ENCODE data around the gene SMDT1. TPM values are rescaled to one million over a fixed set of nuclear protein-coding genes. Genes with fewer than 3 reads are reported as not detected.
"Not testable (repeated sequence)": the region's sequence is repeated elsewhere in the genome, so short reads cannot be mapped to it uniquely, and the experiment has no call there.

Gene SMDT1
- total and polyA plus RNA-seq, 2 experiments from 2014 or later: 3.5 to 77.0 TPM

GRCh38 chr22:42127606-42128005 is 48.1 kb downstream of the SMDT1 start:
- H3K4me2 ChIP-seq (ENCODE audit: unreplicated experiment): no peak overlapping the region
- no peak overlapping the region for H2AFZ ChIP-seq
- H3K9me3 ChIP-seq (ENCODE audit: low read depth): no peaks in the 10 kb centered on the region
- no peaks in the 10 kb centered on the region for H3K4me1 ChIP-seq (ENCODE audit: insufficient read depth)
- no peaks in the 10 kb centered on the region for H3F3A ChIP-seq (ENCODE audit: insufficient read depth)
- H4K20me1 ChIP-seq (ENCODE audit: insufficient read depth): no peaks in the 10 kb centered on the region
- no peaks in the 10 kb centered on the region for H3K36me3 ChIP-seq (ENCODE audit: low read depth)
- H3K27ac ChIP-seq: no peak overlapping the region
- 80 to 86% methylated on average over 16 of the region's 16 CpGs for WGBS, 2 experiments (ENCODE audit: low coverage in 1 of 2, low lambda C conversion rate in 2 of 2, missing lambda C conversion rate in 2 of 2)
- H3K9me2 ChIP-seq (ENCODE audit: insufficient read depth): no peaks in the 10 kb centered on the region
- in situ Hi-C loops (cut with MboI): no loop called here
- H3K4me3 ChIP-seq: no peak overlapping the region
- no peak for DNase-seq
- no peak overlapping the region for H3K9ac ChIP-seq
- H3K79me2 ChIP-seq (ENCODE audit: insufficient read depth): no peaks in the 10 kb centered on the region
- TF ChIP-seq EZH2phosphoT487 (IDR thresholded peaks at IDR 0.05; ENCODE audit: insufficient read depth, low read depth) (no peak), EZH2 (IDR thresholded peaks at IDR 0.05; ENCODE audit: insufficient read depth, poor library complexity, severe bottlenecking) (no peak)
- H3K27me3 ChIP-seq (replicated peaks; ENCODE audit: insufficient read depth): no peaks in the 10 kb centered on the region

- H3K4me1 ChIP-seq (ENCODE audit: insufficient read depth); H3K79me2 ChIP-seq (ENCODE audit: insufficient read depth); H3K27ac ChIP-seq; H3K4me3 ChIP-seq; H3K4me2 ChIP-seq (ENCODE audit: unreplicated experiment); H3K9me2 ChIP-seq (ENCODE audit: insufficient read depth); H4K20me1 ChIP-seq (ENCODE audit: insufficient read depth); H3K9ac ChIP-seq; H3K9me3 ChIP-seq (ENCODE audit: low read depth); H3K36me3 ChIP-seq (ENCODE audit: low read depth); H3K27me3 ChIP-seq (replicated peaks; ENCODE audit: insufficient read depth); H3F3A ChIP-seq (ENCODE audit: insufficient read depth); DNase-seq; in situ Hi-C loops (cut with MboI); H2AFZ ChIP-seq: not testable (repeated sequence)
- 78 to 88% methylated on average over 11 to 13 of the region's 13 CpGs for WGBS, 2 experiments (ENCODE audit: low coverage in 1 of 2, low lambda C conversion rate in 2 of 2, missing lambda C conversion rate in 2 of 2)
These were observed 48.5 kb downstream of the SMDT1 start for GRCh38 chr22:42128007-42128406.

- 62 to 68% methylated on average over 57 to 65 of the region's 65 CpGs for WGBS, 2 experiments (ENCODE audit: low coverage in 1 of 2, low lambda C conversion rate in 2 of 2, missing lambda C conversion rate in 2 of 2)
- H4K20me1 ChIP-seq (ENCODE audit: insufficient read depth); H3K27me3 ChIP-seq (replicated peaks; ENCODE audit: insufficient read depth); H3K9me3 ChIP-seq (ENCODE audit: low read depth); H2AFZ ChIP-seq; H3F3A ChIP-seq (ENCODE audit: insufficient read depth); H3K4me1 ChIP-seq (ENCODE audit: insufficient read depth); H3K9me2 ChIP-seq (ENCODE audit: insufficient read depth); H3K36me3 ChIP-seq (ENCODE audit: low read depth); DNase-seq; H3K9ac ChIP-seq; H3K4me2 ChIP-seq (ENCODE audit: unreplicated experiment); H3K27ac ChIP-seq; H3K4me3 ChIP-seq; in situ Hi-C loops (cut with MboI); H3K79me2 ChIP-seq (ENCODE audit: insufficient read depth): not testable (repeated sequence)
These were observed 49.5 kb downstream of the SMDT1 start for GRCh38 chr22:42128776-42129694.

- H3K4me2 ChIP-seq (ENCODE audit: unreplicated experiment); H4K20me1 ChIP-seq (ENCODE audit: insufficient read depth); H3K9me3 ChIP-seq (ENCODE audit: low read depth); H3K27ac ChIP-seq; H3K4me3 ChIP-seq; H3K36me3 ChIP-seq (ENCODE audit: low read depth); DNase-seq; H3K4me1 ChIP-seq (ENCODE audit: insufficient read depth); H3K9me2 ChIP-seq (ENCODE audit: insufficient read depth); H3K79me2 ChIP-seq (ENCODE audit: insufficient read depth); H2AFZ ChIP-seq; H3K9ac ChIP-seq; in situ Hi-C loops (cut with MboI); H3K27me3 ChIP-seq (replicated peaks; ENCODE audit: insufficient read depth); H3F3A ChIP-seq (ENCODE audit: insufficient read depth): not testable (repeated sequence)
- WGBS, 2 experiments (ENCODE audit: low coverage in 1 of 2, low lambda C conversion rate in 2 of 2, missing lambda C conversion rate in 2 of 2): 0 to 25% methylated on average over 1 of the region's 7 CpGs
These were observed 50.7 kb downstream of the SMDT1 start for GRCh38 chr22:42130182-42130581.

GRCh38 chr22:42130639-42131431 is 51.3 kb downstream of the SMDT1 start, which contains the start of gene CYP2D6:
Gene CYP2D6 (minus strand): TSS chr22:42130810. CDS start chr22:42130791, 19 bp downstream.
- H3K4me2 ChIP-seq (ENCODE audit: unreplicated experiment): not testable (repeated sequence)

More at GRCh38 chr22:42130639-42131431, 51.3 kb downstream of the SMDT1 start, which contains the start of gene CYP2D6:
- H4K20me1 ChIP-seq (ENCODE audit: insufficient read depth); H3K36me3 ChIP-seq (ENCODE audit: low read depth); H3K27me3 ChIP-seq (replicated peaks; ENCODE audit: insufficient read depth); H3K9ac ChIP-seq; H2AFZ ChIP-seq; H3K79me2 ChIP-seq (ENCODE audit: insufficient read depth); H3F3A ChIP-seq (ENCODE audit: insufficient read depth); H3K27ac ChIP-seq; DNase-seq; in situ Hi-C loops (cut with MboI); H3K9me3 ChIP-seq (ENCODE audit: low read depth); H3K9me2 ChIP-seq (ENCODE audit: insufficient read depth); H3K4me3 ChIP-seq; H3K4me1 ChIP-seq (ENCODE audit: insufficient read depth): not testable (repeated sequence)
- 79 to 89% methylated on average over 12 to 14 of the region's 14 CpGs for WGBS, 2 experiments (ENCODE audit: low coverage in 1 of 2, low lambda C conversion rate in 2 of 2, missing lambda C conversion rate in 2 of 2)

All from GM23248 (cell line).